Non-pigmented ciliary epithelial cell (primary cell): ENCODE results near the gene PRKCD.

Experiments used
- DNase-seq: peaks from one replicate; pipeline ENCODE4 v3.0.0-alpha.2; 2010; ENCODE audit warnings: low read depth

PRKCD gene

DNA sequence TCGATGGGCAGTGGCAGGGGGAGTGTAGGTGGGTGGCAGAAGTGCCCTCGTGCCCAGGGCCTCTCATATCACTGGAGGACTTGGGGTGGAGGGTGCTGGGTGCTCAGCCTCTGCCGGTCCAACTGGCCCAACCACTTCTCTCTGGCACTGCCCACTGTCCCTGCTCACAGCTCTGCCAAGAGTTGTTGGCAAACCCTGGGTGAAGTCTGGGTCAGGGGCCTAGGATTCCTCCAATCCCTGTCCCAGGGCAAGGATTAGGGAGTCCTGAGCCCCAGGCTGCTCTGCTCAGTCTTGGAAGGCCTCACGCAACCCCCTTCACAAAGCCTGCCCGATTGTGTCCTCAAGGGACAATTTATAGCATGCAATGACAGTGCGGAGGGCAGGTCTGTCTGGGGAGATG lies 5.2 kb upstream of the PRKCD start:
- DNase-seq: no peak

DNA sequence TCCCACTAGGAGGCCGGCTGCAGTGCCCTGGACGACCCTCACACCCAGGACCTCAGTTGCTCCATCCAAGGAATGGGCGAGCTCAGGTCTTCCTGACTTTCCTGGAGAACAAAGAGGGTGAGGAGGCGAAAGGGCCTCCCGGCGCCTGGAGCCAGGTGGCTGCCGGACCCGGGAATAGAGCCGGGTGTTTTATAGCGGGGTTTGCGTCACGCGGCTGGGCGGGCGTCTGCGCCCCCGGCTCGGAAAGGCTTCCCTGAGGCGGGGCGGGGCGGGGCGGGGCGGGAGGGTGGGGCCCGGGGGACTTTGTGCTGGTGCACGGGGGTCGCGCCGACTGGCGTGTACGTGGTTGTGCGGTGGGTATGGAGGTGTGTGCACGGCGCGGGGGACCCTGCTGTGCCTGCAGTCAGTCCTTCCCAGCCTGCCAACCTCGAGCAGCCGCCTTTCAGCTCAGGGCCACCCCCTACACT lies 4.6 kb upstream of the PRKCD start:
- DNase-seq: no peak

DNA sequence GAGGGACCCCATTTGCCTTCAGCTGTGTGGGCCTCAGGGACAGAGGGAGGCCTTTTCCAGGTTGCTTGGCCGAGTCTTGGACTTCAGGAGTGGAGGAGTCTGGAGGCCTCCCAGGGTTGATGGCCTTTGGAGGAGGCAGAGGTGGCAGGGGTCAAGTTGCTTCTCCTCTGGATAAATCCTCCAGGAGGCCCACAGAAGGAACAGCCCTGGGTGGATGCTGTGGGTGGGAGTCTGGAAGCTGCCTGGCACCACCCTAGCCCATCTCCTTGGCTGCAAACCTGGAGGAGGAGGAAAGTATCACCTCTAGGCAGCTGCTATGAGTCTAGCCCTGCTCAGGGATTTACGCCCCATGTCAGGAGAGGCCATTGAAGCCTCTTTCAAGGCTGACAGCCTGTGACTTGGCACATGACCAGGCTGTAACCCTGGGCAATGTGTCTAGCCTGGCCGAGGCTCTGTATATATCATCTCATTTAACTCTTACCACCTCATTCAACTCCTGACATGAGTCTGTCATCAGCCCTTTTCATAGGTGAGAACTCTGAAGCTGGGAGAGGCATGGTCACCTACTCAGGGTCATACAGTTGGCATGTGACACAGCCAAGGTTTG lies 2.9 kb upstream of the PRKCD start:
- DNase-seq: no peak

DNA sequence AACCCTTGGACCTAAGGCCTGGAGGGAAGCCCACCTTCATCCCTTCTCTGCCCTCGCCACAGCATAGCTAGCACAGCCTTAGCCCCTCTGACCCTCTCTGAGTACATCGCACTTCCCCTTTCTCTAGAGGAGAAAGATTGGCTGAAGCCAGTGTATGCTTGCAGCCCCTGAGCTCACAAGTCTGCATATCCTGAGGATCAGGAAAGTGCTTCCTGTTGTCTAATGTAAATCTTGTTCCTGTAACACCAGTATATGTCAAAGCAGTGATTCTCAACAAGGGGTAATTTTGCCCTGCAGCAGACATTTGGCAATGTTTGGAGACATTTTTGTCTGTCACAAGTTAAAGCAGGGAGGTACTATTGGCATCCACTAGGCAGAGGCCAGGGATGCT lies 2.2 kb upstream of the PRKCD start:
- DNase-seq: no peak

DNA sequence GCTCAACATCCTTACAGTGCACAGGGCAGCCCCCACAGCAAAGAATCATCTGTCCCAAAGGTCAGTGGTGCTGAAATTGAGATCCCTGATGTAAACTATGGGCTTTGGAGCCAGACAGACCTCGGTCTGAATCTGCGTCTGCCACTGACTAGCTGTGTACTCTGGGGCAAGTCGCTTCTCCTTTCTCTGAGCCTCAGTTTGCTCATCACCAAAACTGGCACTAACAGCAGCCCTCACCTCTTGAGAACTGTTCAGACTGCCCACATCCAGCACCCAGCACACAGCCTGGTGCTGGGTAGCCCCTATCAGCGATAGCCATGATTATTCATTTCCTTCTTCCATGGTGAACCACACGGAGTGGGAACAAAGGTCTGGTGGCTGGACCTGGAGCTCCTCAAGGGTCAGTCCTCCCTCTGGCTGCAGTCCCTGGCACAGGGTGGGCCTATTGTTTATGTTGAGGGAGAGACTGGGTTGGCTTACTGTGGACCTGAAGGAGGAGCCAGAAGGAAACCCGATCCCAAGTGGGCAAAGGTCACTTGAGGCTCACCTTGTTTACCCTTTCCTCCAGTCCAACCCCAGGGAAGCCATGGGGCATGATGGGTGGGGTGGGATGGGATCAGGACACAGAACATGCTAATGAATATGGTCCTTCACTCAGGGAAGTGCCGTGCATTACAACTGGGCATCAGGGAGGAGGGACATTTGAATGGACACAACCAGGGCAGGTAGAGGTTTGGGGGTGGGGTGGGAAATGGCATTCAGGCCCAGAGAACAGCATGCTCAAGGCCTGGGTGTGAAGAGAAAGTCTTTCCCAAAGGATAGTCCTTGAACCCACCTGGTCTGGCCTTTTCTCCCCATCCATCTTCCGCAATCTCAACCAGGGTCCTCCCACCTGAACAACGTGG lies 1.6 kb upstream of the PRKCD start:
- no peak for DNase-seq

DNA sequence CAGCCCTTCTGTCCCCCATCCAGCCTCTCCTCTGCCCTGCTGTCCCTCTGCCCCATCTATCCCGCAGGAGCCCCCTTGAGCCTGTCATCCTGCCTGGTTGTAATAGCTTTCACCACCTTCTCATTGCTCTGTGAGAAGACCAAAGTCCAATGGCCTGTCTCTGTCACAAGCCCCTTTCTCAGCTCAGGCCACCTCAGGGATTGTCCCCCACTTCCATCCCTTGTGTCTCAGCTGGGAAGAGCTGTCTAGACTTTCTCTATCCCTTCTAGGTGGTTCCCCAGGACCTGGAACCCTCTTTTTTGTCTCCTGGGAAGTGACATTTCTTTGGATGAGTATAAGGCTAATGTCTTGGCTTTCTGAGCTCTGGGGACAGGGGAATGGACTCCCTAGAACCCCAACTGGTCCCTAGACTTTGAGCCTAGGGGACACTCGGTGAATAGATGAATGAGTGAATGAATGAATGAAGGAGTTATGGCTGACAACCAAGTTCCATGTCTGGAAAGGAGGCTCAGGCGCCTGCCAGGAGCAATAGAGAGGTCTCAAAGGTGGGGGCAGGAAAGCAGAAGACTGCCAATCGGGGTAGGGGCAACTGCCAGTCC lies 849 bp upstream of the PRKCD start:
- DNase-seq: no peak

DNA sequence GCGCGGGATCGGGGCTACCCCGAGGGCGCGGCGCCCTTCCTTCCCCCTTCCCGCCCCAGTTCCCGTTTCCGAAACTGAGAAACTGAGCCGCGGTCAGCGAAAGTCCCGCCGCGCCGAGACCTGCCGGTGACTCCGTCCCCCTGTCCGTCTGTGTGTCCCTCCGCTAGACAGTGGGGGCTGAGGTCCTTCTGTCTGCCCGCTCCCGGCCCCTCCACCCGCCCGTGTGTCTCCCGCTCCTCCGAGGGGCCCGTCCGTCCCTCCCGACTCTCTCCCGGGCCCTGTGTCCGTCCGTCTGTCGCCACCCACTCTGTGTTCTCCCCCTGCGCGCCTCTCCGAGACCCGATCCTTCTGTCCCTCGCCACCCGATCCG lies 426 bp downstream of the PRKCD start:
- no peak for DNase-seq

DNA sequence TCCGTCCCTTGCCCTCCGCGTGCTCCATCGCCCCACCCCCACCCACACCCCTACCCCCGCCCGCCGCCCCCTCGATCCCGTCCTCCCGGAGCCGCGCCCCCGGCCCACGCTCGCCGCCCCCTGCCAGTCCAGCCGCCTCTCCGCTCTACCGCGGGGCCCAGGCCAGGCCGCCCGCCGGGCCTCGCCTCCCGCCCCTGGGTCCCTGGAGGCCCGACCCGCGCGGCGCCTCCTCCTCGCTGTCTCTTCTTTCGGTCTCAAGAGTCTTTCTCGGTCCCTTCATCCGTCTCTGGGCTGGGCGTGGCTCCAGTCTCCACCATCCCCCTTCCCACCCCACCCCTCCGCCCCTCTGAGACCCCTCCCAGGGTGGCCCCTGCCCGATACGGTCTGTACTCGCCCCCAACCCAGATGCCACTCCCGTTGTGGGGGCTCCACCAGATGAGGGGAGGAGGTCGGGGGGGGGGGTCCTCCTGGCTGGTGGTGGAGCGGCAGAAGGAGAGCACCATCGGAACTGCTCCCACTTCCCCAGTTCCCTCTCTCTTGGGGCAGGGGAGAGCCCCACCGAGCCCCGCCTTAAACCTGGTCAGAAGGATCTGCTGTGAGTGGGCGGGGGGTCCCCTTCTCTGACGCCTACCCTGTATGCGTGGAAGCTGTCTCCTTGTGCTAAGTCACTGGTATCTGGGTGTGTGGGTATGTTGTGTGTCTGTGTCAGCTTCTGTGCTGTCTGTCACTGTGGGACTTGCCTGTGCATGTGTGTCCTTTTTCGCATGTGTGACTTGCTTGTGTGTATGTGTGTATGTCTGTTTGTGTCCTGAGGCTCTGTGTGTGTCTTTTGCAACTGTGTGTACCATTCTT lies 1.0 kb downstream of the PRKCD start:
- no peak for DNase-seq

DNA sequence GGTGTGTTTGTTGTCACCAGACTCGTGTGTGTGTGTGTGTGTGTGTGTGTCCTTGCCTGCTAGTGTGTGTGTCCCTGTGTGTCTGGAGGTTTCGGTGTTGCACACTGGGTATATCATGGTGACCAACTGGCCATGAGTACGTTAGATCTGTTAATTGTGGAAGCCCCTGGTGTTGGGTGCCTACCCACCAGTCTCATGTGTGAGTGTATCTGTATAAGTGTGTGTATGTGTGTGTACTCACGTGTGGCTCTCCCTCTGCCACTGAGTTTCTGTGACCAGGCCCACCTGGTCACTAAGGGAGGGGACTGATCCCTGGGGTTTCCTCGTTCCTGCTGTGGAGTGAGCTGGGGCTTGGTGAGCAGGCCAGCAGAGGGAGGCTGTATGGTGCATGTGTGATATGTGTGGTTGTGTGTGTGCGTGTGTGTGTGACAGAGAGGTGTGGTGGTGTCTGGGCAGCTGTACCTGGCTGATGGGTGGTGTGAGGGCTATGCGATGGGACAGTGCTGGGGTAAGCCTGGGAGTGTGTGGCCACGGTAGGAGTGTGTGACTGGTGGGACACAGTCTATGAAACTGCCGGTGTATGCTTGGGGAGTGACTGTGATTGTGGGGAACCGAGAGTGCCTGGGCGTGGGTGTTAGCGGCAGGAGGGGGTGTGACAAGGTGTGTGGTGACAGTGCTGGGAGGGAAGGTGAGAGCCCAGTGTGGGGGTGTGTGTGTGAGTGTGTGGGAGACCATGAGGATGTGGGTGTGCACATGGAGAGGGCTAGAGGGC lies 1.8 kb downstream of the PRKCD start:
- DNase-seq: no peak

DNA sequence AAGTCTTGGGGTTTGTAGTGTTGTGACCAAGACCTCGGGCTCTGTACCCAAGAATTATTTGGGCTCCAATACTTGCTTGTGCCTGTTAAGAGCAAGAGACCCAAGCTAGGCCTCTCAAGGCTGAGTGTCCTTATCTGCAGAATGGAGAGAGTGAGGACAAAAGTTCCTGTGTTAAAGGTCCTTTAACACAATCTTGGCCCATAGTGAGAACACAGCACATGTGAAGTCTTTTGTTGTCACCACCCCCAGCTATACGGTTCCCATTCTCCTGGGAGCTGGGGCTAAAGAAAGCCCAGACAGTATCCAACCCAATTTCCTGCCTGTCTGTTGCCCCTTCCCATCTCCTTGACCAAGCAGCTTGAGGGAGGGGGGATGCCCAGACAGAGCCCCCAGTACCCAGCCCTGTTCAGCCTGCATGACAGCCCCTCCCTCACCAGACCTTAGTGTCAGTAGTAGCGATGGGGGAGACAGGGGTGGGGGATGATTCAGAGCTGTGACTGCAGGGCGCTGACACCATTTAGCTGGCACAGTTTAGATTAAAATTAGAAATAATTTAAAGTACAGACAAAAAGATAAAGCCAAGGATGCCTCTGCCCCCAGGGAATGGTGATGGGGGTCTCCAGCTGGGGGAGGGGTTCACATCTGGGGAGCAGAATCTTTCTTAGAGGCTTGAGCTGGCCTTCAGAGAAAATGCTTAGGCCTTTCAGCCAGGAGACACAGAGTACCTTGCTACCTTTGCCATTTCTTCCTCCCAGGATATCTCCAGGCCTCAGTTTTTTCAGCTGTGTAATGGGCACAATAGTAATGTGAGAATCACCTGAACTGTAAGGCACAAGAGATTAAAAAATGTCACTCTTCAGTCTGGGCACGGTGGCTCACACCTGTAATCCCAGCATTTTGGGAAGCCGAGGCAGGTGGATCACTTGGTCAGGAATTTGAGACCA lies 2.7 kb downstream of the PRKCD start:
- DNase-seq: no peak

DNA sequence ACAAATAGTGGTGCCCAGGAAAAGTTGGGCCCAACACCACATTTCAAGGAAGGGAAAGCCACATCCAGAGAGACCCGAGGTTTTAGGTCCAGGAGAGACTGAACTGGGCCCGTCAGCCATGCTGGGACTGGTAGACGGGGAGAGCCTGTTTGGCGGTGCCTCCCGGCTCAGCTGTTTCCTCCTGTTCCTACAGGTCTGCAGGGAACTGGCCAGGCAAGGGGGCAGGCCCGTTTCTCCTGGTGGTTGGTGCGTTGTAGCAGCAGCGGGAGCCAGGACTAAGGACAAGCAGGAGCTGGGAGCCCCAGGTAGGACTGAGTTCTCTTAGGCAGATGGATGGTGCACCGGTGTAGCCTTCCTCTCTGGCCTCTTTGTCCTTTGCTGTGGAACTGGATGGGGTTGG lies 3.9 kb downstream of the PRKCD start:
- no peak for DNase-seq

DNA sequence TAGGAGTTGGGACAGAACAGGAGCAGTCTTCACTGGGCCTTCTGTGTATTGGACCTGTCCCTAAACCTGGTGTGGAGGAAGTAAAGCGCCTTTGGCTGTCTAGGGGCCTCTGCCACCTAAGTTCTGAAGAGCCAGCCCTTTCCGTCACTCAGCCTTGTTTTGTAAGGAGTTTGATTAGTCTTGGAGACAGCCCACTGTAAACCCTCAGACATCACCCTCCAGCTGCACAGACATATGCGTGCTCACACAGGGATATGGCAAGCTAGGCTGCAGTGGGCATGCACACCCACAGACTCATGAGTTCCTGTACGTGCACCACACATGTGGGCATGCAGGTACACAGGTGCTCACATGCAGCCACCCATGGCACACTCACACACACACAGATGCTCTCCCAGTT lies 5.2 kb downstream of the PRKCD start:
- DNase-seq: no peak

DNA sequence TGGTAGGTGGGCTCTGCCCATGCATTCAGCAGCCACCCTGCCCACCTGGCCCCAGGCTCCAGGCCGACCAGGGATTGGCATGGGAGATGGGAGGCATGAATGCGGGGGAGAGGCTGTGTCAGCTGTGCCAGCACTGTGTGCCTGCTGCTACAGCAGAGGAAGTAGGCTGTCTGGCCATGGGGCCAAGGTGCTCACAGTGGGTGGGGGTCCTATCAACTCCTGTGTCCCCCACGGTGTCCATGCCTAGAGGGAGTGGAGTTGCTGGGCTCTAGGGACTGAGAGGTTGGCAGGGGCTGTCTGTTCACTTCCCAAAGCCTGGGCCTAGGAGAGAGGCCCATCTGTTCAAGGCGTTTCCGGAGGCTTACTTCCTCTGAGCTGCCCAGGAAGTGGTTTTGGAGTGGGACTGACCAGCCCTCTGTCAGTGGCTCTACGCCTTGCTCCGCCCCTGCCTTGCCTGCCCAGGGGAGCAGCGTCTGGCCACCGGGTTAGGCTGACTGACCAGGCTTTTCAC lies 5.8 kb downstream of the PRKCD start:
- DNase-seq: no peak

DNA sequence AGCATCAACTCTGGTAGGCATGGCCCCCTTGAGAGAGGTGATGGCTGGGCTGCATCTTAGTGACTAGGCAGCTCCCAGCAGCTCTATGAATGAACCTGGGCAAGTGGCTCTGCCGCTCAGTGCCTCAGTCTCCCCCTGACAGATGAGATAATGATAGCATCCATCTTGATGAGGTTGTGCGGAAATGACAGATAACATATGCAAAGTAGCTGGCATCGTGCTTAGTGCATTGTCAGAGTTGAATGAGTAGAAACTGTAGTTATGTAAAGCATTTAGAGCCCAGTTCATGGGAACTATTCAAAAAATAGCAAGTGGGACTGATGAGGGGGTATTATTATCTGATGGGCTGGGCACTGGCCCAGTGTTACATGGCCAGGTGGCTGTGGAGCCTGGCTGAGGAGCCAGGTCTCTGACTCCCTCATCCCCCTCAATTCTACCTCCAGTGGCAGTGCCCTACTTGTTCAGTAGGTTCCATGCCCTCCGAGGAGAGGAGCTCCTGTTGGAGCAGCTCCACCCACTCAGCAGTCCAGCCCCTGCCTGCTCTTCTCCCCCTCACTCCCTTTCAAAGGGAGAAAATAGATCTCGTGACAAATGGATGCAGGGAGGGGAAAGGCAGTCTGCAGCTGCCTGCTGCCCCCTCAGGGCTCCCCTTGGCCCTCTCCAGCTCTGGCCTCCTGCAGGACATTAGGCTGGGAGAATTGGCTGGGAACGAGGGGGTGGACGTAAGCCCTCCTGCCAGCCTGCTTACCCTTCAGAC lies 6.6 kb downstream of the PRKCD start:
- no peak for DNase-seq

DNA sequence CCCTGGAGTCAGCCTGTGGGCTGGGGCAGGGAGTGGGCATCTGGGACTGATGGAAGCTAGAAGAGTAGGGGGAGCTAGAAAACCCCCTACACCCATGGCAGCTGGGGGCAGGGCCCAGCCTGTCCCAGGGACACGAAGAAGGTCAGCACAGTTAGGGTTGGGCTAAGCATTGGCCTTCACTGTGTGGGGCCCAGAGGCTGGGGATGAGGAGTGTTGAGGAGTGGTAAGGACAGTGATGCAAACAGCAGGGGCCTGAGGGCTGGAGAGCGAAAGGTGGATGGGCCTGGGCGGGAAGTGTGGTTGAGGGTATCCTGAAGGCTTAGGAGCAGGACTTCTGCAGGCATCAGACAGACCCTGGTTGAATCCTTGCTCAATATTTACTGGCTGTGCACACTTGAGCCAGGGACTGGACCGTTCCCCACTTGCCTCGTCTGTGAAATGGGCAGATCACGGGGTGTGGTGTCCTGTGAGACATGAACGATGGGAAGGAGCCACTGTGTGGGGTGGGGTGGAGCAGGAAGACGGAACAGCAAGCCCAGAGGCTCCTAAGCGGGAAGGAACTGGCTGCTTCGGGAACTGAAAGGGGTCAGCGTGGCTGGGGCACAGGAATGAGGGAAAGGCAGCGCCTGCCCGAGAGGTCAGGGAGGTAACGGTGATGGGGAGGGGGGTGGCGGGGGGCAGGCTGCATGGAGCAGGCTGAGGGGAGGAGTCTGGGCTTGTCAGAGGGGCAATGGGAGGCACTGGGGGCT lies 7.3 kb downstream of the PRKCD start:
- DNase-seq: no peak

DNA sequence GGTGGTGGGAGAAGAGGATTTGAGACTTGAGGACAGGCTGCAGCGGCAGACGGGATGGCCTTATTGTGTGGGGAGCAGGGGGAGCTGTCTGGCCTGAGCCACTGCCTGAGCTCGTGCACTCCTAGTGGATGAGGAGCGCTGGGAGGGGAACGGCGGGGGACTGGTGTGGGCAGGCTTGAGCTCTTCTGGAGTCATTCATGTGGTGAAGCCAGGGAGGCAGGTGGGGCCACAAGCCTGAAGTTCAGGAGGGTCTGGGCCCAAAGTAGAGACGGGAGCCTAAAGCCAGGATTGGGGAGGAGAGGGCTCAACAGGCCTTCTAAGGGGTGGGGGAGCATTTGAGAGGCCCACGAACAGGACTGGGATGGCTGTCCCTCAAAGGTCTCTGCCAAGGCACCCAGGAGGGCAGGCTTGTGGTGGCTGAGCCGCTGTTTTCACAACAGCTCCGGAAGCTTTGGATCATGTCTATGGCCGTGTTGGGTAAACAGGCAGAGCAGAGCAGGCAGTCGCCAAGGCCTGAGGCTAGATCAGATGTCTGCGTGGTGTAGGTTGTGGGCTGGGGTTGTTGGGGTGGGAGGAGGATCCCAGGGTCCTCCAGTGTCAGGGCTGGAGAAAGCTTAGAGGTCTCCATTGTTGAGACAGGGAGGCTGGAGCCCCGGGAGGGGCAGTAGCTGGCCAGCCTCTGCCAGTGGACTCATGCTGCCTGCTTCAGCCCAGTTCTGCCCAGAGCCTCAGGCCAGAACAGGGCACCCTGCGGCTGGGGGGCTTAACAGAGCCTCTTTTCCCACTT lies 8.2 kb downstream of the PRKCD start:
- no peak for DNase-seq

DNA sequence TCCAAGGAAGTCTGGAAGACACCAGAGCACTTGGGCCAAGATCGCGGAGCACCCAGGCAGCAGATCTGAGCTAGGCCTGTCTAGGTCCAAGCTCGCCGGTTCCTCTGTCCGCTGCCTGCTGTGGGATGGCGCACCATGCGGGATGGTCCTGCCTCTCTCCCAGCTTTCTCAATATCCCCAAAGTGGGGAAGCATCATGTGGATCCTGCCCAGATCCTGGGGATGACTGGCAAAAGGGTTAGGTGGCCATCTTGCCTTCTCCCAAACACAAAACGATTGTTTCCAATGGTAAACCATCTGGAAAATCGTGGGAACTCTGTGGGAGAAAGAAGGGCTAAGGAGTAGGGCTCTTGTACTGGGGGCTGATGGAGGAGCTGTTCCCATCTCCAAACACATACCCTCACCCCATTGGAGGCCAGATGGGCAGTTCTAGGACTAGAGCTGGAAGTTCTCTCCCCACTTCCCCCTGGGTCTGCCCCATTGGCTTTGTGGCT lies 8.9 kb downstream of the PRKCD start:
- no peak for DNase-seq
